ENCODE results near the gene NFKBIZ. TPM values are rescaled to one million over a fixed set of nuclear protein-coding genes. Genes with fewer than 3 reads are reported as not detected.

NFKBIZ gene
- total and polyA plus RNA-seq, 2 donors (not counting 3 experiments of a cell fraction or from before 2014, with no cell fraction given) = 17.5 to 28.9 TPM

DNA sequence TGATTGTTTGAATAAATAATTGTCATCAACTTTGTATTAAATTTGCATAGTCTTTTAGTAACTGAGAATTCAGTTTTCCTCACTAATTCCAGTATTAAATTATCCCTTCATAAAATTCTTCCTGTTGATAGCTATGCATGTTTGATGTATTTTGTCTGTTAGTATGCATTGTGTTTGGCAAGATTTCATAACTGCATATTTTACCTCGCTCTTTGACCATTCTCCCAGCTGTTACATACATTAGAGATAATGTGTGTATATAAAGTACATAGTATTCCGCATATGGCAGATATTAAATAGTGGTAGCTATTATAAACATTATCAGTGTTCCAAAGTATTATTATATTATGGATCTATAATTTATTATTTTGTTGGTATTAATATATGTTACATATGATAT, 10.6 kb upstream of the NFKBIZ start:
- TF ChIP-seq POLR2AphosphoS5 (IDR thresholded peaks at IDR 0.05; ENCODE audit: insufficient read depth, low read depth, low read length) = no peak
- TF ChIP-seq, protein P1, sequence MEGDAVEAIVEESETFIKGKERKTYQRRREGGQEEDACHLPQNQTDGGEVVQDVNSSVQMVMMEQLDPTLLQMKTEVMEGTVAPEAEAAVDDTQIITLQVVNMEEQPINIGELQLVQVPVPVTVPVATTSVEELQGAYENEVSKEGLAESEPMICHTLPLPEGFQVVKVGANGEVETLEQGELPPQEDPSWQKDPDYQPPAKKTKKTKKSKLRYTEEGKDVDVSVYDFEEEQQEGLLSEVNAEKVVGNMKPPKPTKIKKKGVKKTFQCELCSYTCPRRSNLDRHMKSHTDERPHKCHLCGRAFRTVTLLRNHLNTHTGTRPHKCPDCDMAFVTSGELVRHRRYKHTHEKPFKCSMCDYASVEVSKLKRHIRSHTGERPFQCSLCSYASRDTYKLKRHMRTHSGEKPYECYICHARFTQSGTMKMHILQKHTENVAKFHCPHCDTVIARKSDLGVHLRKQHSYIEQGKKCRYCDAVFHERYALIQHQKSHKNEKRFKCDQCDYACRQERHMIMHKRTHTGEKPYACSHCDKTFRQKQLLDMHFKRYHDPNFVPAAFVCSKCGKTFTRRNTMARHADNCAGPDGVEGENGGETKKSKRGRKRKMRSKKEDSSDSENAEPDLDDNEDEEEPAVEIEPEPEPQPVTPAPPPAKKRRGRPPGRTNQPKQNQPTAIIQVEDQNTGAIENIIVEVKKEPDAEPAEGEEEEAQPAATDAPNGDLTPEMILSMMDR (IDR thresholded peaks at IDR 0.05; ENCODE audit: extremely low read depth in 1 of 2, insufficient read depth in 1 of 2, low read depth in 1 of 2, low read length in 2 of 2) = no peak
- TF ChIP-seq GATA2 (IDR thresholded peaks at IDR 0.05; ENCODE audit: insufficient read depth, insufficient read length, low read depth, low read length) = no peak
- no peak for TF ChIP-seq JUN (IDR thresholded peaks at IDR 0.05; ENCODE audit: borderline replicate concordance, insufficient read depth, insufficient read length, low read depth)
- no peak for TF ChIP-seq EZH2 (IDR thresholded peaks at IDR 0.05; ENCODE audit: borderline replicate concordance, low read depth, low read length, severe bottlenecking)
- TF ChIP-seq POLR2A (IDR thresholded peaks at IDR 0.05; ENCODE audit: low read depth, low read length) = no peak
- no peak for TF ChIP-seq MYC (IDR thresholded peaks at IDR 0.05; ENCODE audit: low read depth, low read length)
- TF ChIP-seq FOS (IDR thresholded peaks at IDR 0.05; ENCODE audit: borderline replicate concordance, insufficient read depth, low read length) = no peak
- TF ChIP-seq, protein P2, sequence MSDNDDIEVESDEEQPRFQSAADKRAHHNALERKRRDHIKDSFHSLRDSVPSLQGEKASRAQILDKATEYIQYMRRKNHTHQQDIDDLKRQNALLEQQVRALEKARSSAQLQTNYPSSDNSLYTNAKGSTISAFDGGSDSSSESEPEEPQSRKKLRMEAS (IDR thresholded peaks at IDR 0.05; ENCODE audit: insufficient read depth, insufficient read length) = no peak
- FAIRE-seq (no peak), DNase-seq (ENCODE audit: low read depth, low spot score) (no peak)
- Histone ChIP-seq H3K27ac (ENCODE audit: insufficient read depth, low read depth, low read length) (no peak overlapping the region), H2AFZ (ENCODE audit: low read depth, low read length) (no peak overlapping the region), H3K4me2 (ENCODE audit: insufficient read depth, low read length) (no peak overlapping the region), H3K4me1 (ENCODE audit: control insufficient read depth, extremely low read depth, insufficient read depth, low read length) (peaks cover 5% of the 10 kb centered on the region), H3K9ac (replicated peaks; ENCODE audit: extremely low read depth, insufficient read depth, low read length) (no peak overlapping the region), H3K79me2 (ENCODE audit: control insufficient read depth, insufficient read depth, low read length) (no peaks in the 10 kb centered on the region), H3K9me3 (replicated peaks; ENCODE audit: control insufficient read depth, insufficient read depth, low read length) (no peaks in the 10 kb centered on the region), H3K36me3 (ENCODE audit: control insufficient read depth in 2 of 2, extremely low read depth in 1 of 2, insufficient read depth in 2 of 2, low read length in 2 of 2) (no peaks in the 10 kb centered on the region), H3K4me3 (replicated peaks in 1 of 3; ENCODE audit: insufficient read depth in 1 of 3, low read depth in 1 of 3, low read length in 3 of 3) (no peak overlapping the region), H3K27me3 (ENCODE audit: control insufficient read depth in 2 of 2, insufficient read depth in 2 of 2, low read length in 2 of 2) (no peaks in the 10 kb centered on the region), H4K20me1 (replicated peaks; ENCODE audit: control insufficient read depth, extremely low read depth, insufficient read depth, low read length) (no peaks in the 10 kb centered on the region), H3K9me1 (replicated peaks; ENCODE audit: control insufficient read depth, extremely low read depth, insufficient read depth, low read length) (no peaks in the 10 kb centered on the region)
- BruUV-seq (replicated peaks) = no TSS peak
- dilution Hi-C loops (cut with MboI; ENCODE audit: extremely low pct_ligation_motif_present, low sequenced_read_pairs) = no loop called here
- ChIA-PET POLR2A (interaction anchor here (0.9 to 1.7 kb wide), 2 partner anchors 10 to 13 kb away, joined by 4 to 7 read pairs; partner anchors contain the start of gene NFKBIZ), CTCF (interaction anchor here (0.9 to 1.6 kb wide), 4 partner anchors 21 to 390 kb away, joined by 3 to 8 read pairs (median 4); no protein-coding TSS in a partner anchor)
- intact Hi-C loops (cut with micrococcal nuclease) = no loop called here
